H1 (cell line): ENCODE results near the gene ZNF699. TPM values are rescaled to one million over a fixed set of nuclear protein-coding genes. Genes with fewer than 3 reads are reported as not detected.

Experiments
- CTCF ChIA-PET: fragments of 300-600 bp; sonication (Branson Sonifier 250); formaldehyde crosslinking; loops from one replicate; lab custom pipeline; 2021; ENCODE audit not compliant: partially characterized antibody; lab: Charles Lee
- POLR2A ChIA-PET: fragments of 300-600 bp; sonication (Branson Sonifier 250); formaldehyde crosslinking; loops from one replicate; lab custom pipeline; 2021; ENCODE audit warnings: inconsistent platforms; ENCODE audit not compliant: partially characterized antibody; lab: Charles Lee
- DNase-seq, 2 experiments: peaks; one replicate each; pipeline versions ENCODE4 v3.0.0 to v3.0.0-alpha.2; 2010 to 2022; ENCODE audit warnings: low spot score in 2 of 2, low read depth in 1 of 2, mixed read lengths in 1 of 2
- FAIRE-seq: peaks from 2 replicates; lab custom pipeline; 2011; peaks lifted over from hg19 to GRCh38; lab: Jason Lieb, UNC
- H2AFZ ChIP-seq: 2 replicates; pipeline ENCODE4 v1.8.1; 2012; ENCODE audit warnings: low read length, inconsistent platforms
- H2AK5ac ChIP-seq: 2 replicates; pipeline ENCODE4 v1.6.1; 2013; ENCODE audit warnings: low read depth, low read length
- H2BK120ac ChIP-seq: replicated peaks from 2 replicates; pipeline ENCODE3; 2013; ENCODE audit warnings: low read depth, low read length, inconsistent platforms
- H2BK12ac ChIP-seq: 2 replicates; pipeline ENCODE4 v1.6.1; 2013; ENCODE audit warnings: low read depth, low read length
- H2BK15ac ChIP-seq: 2 replicates; pipeline ENCODE4 v1.6.1; 2013; ENCODE audit warnings: low read length
- H2BK20ac ChIP-seq: 2 replicates; pipeline ENCODE4 v1.6.1; 2013; ENCODE audit warnings: low read length
- H2BK5ac ChIP-seq: 2 replicates; pipeline ENCODE4 v1.6.1; 2013; ENCODE audit warnings: low read depth, low read length
- H3K14ac ChIP-seq: 2 replicates; pipeline ENCODE4 v1.6.1; 2013; ENCODE audit warnings: inconsistent platforms; ENCODE audit not compliant: insufficient read length
- H3K18ac ChIP-seq: 2 replicates; pipeline ENCODE4 v1.6.1; 2013; ENCODE audit warnings: low read length; ENCODE audit errors: extremely low read depth
- H3K23ac ChIP-seq: 2 replicates; pipeline ENCODE4 v1.6.1; 2013; ENCODE audit warnings: inconsistent platforms; ENCODE audit not compliant: insufficient read length
- H3K23me2 ChIP-seq: 2 replicates; pipeline ENCODE4 v1.6.1; 2013; ENCODE audit warnings: low read depth, low read length
- H3K27ac ChIP-seq: 2 replicates; pipeline ENCODE4 v1.6.1; 2011; ENCODE audit warnings: low read depth, low read length, inconsistent platforms
- H3K27me3 ChIP-seq, 4 experiments: replicated peaks in 1 of 4; 1 replicate in 1 of 4; 2 replicates in 3 of 4; pipeline versions ENCODE4 v1.6.1 to v1.8.1; 2011 to 2013; ENCODE audit warnings: low read length in 3 of 4, mild to moderate bottlenecking in 3 of 4, inconsistent platforms in 2 of 4, mixed read lengths in 2 of 4, moderate library complexity in 1 of 4; ENCODE audit not compliant: control insufficient read depth in 3 of 4, insufficient read depth in 3 of 4; ENCODE audit errors: extremely low read depth in 1 of 4
- H3K36me3 ChIP-seq, 4 experiments: 2 replicates each; pipeline versions ENCODE4 v1.6.1 to v1.8.1; 2011 to 2013; ENCODE audit warnings: mild to moderate bottlenecking in 4 of 4, low read length in 3 of 4, moderate library complexity in 2 of 4, control low read depth in 1 of 4, inconsistent platforms in 1 of 4; ENCODE audit not compliant: insufficient read depth in 4 of 4, control insufficient read depth in 2 of 4
- H3K4ac ChIP-seq: replicated peaks from 2 replicates; pipeline ENCODE3; 2013; ENCODE audit warnings: low read length, low read depth, mixed read lengths, inconsistent platforms; ENCODE audit not compliant: insufficient read length
- H3K4me1 ChIP-seq, 4 experiments: replicated peaks in 1 of 4; 1 replicate in 1 of 4; 2 replicates in 3 of 4; pipeline versions ENCODE4 v1.6.1 to v1.8.1; 2011 to 2013; ENCODE audit warnings: low read length in 3 of 4, inconsistent platforms in 2 of 4, mixed read lengths in 1 of 4; ENCODE audit not compliant: insufficient read depth in 4 of 4, control insufficient read depth in 3 of 4
- H3K4me2 ChIP-seq, 2 experiments: 2 replicates each; pipeline versions ENCODE4 v1.6.1 to v1.8.1; 2011 to 2013; ENCODE audit warnings: low read depth in 2 of 2, low read length in 2 of 2, control low read depth in 1 of 2, inconsistent platforms in 1 of 2, mild to moderate bottlenecking in 1 of 2; ENCODE audit not compliant: insufficient read depth in 1 of 2
- H3K4me3 ChIP-seq, 4 experiments: fragments of 200-600, 300-600 bp in 1 of 4; sonication (generic), shearing (Covaris generic), sonication (Bioruptor Twin) in 1 of 4; 2 replicates each; pipeline versions ENCODE4 v1.5.1 to v1.8.1; 2011 to 2016; ENCODE audit warnings: low read length in 4 of 4, low read depth in 3 of 4, control low read depth in 2 of 4, inconsistent platforms in 2 of 4, mild to moderate bottlenecking in 2 of 4, mixed read lengths in 1 of 4, moderate library complexity in 1 of 4; ENCODE audit not compliant: insufficient read depth in 2 of 4; ENCODE audit errors: extremely low read depth in 1 of 4
- H3K56ac ChIP-seq: replicated peaks from 2 replicates; pipeline ENCODE3; 2013; ENCODE audit warnings: low read depth, mild to moderate bottlenecking, mixed read lengths, low read length, inconsistent platforms; ENCODE audit not compliant: insufficient read length
- H3K79me1 ChIP-seq: 2 replicates; pipeline ENCODE4 v1.6.1; 2013; ENCODE audit warnings: low read depth, low read length, control low read depth
- H3K79me2 ChIP-seq, 2 experiments: 2 replicates each; pipeline versions ENCODE4 v1.6.1 to v1.8.1; 2012 to 2013; ENCODE audit warnings: low read length in 2 of 2, mild to moderate bottlenecking in 2 of 2, inconsistent platforms in 1 of 2; ENCODE audit not compliant: insufficient read depth in 2 of 2, control insufficient read depth in 1 of 2
- H3K9ac ChIP-seq, 4 experiments: replicated peaks in 1 of 4; 1 replicate in 1 of 4; 2 replicates in 3 of 4; pipeline versions ENCODE4 v1.6.1 to v1.8.1; 2011 to 2013; ENCODE audit warnings: low read depth in 3 of 4, low read length in 3 of 4, control low read depth in 2 of 4, mild to moderate bottlenecking in 2 of 4, moderate library complexity in 2 of 4, inconsistent platforms in 1 of 4; ENCODE audit errors: extremely low read depth in 1 of 4
- H3K9me3 ChIP-seq, 2 experiments: 2 replicates each; pipeline versions ENCODE4 v1.6.1 to v1.8.1; 2012 to 2013; ENCODE audit warnings: mild to moderate bottlenecking in 2 of 2, moderate library complexity in 2 of 2, control low read depth in 1 of 2, inconsistent platforms in 1 of 2, low read depth in 1 of 2, low read length in 1 of 2, mixed read lengths in 1 of 2; ENCODE audit not compliant: insufficient read depth in 2 of 2
- H4K20me1 ChIP-seq, 2 experiments: replicated peaks in 1 of 2; 2 replicates each; pipeline versions ENCODE3 to v1.8.1; 2011 to 2013; ENCODE audit warnings: inconsistent platforms in 2 of 2, low read length in 2 of 2, mild to moderate bottlenecking in 1 of 2; ENCODE audit not compliant: insufficient read depth in 2 of 2, control insufficient read depth in 1 of 2
- H4K5ac ChIP-seq: 2 replicates; pipeline ENCODE4 v1.6.1; 2013; ENCODE audit warnings: low read length, low read depth, mixed read lengths, inconsistent platforms; ENCODE audit not compliant: insufficient read length
- H4K8ac ChIP-seq: 2 replicates; pipeline ENCODE4 v1.8.0; 2013; ENCODE audit warnings: mild to moderate bottlenecking, moderate library complexity, low read length, inconsistent platforms; ENCODE audit not compliant: insufficient read depth; ENCODE audit errors: extremely low read depth
- H4K91ac ChIP-seq: replicated peaks from 2 replicates; pipeline ENCODE3; 2013; ENCODE audit warnings: low read length, mixed read lengths, inconsistent platforms; ENCODE audit not compliant: insufficient read length
- ASH2L ChIP-seq: fragments of 200-600, 300-600 bp; sonication (generic); IDR thresholded peaks from one replicate; pipeline ENCODE4 v1.7.1; 2017; ENCODE audit warnings: low read length
- CBX5 ChIP-seq: fragments of 300-800, 300-1000 bp; sonication (generic); IDR thresholded peaks from 2 replicates; pipeline ENCODE4 v1.7.1; 2016; ENCODE audit warnings: antibody characterized with exemption, low read length, low read depth
- GTF2F1 ChIP-seq: IDR thresholded peaks from 2 replicates; pipeline ENCODE4 v1.6.1; 2012; ENCODE audit warnings: low read depth, low read length, improper control_type of control experiment, borderline replicate concordance
- MAFK ChIP-seq: IDR thresholded peaks from 2 replicates; pipeline ENCODE4 v1.6.1; 2012; ENCODE audit warnings: low read depth, mild to moderate bottlenecking, improper control_type of control experiment, low read length
- RAD21 ChIP-seq, 2 experiments: IDR thresholded peaks in 1 of 2; conservative IDR thresholded peaks in 1 of 2; 2 replicates each; pipeline ENCODE4 v1.6.1; 2011; ENCODE audit warnings: low read depth in 2 of 2, low read length in 2 of 2, improper control_type of control experiment in 1 of 2, inconsistent platforms in 1 of 2, mild to moderate bottlenecking in 1 of 2, moderate library complexity in 1 of 2
- SIRT6 ChIP-seq: IDR thresholded peaks from one replicate; pipeline ENCODE4 v1.7.1; 2012; ENCODE audit warnings: low read length, inconsistent platforms
- SP4 ChIP-seq: IDR thresholded peaks from 2 replicates; pipeline ENCODE4 v1.6.1; 2012; ENCODE audit warnings: low read length, inconsistent platforms
- WGBS, 2 experiments: shearing (Covaris generic) in 1 of 2; methylation state at CpG; one replicate each; pipeline versions ENCODE4 v1.1.6 to v1.1.7; 2013 to 2015; ENCODE audit warnings: low lambda C conversion rate in 2 of 2, mixed read lengths in 2 of 2, inconsistent platforms in 1 of 2, low coverage in 1 of 2, missing lambda C conversion rate in 1 of 2; ENCODE audit not compliant: insufficient replicate concordance in 2 of 2, insufficient coverage in 1 of 2, insufficient read length in 1 of 2; ENCODE audit errors: extremely low coverage in 1 of 2, missing lambda C conversion rate in 1 of 2; 5-methylcytosine and 5-hydroxymethylcytosine counted together
- polyA plus RNA-seq, 7 experiments: library from polyadenylated mRNA; depleted of rRNA in 3 of 7; stranded (reverse) in 5 of 7; unstranded in 2 of 7; fragments of >200 nt in 5 of 7; fragments of 200-250 nt in 2 of 7; gene quantifications; 1 replicate in 5 of 7; 2 replicates in 1 of 7; 4 replicates in 1 of 7; pipeline versions ENCODE4 v1.2.1 to v1.2.3, GENCODE V29; 2011 to 2013; ENCODE audit warnings: missing spikeins in 2 of 7, mixed read lengths in 2 of 7
- total RNA-seq: library from RNA; stranded (reverse); fragmentation: NEBNext Ultra II Directional; extraction: Animal tissue kit (Norgen Biotek cat#: 25700); gene quantifications from 2 replicates; pipeline ENCODE4 v1.2.1, GENCODE V29; 2021
- TF ChIP-seq, protein P1 (sequence below): IDR thresholded peaks from 2 replicates; pipeline ENCODE4 v1.6.1; 2012; ENCODE audit warnings: inconsistent platforms

The ZNF699 gene
- total and polyA plus RNA-seq, 2 of the 8 experiments (the other 6 are each of a cell fraction or from before 2014, with no cell fraction given): 1.00 to 3.3 TPM

DNA sequence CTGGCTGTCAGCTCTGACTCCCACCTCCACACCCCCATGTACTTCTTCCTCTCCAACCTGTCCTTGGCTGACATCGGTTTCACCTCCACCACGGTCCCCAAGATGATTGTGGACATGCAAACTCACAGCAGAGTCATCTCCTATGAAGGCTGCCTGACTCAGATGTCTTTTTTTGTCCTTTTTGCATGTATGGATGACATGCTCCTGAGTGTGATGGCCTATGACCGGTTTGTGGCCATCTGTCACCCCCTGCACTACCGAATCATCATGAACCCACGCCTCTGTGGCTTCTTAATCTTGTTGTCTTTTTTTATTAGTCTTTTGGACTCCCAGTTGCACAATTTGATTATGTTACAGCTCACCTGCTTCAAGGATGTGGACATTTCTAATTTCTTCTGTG lies 58.4 kb downstream of the ZNF699 start:
- no peaks in the 10 kb centered on the region for H4K20me1 ChIP-seq
- POLR2A ChIA-PET: no interaction called here

More for the DNA sequence above, 58.4 kb downstream of the ZNF699 start:
- no peaks in the 10 kb centered on the region for H3K27me3 ChIP-seq
- H3K18ac ChIP-seq: no peak overlapping the region
- H2BK5ac ChIP-seq: no peak overlapping the region
- no peak overlapping the region for H2BK15ac ChIP-seq
- H3K23me2 ChIP-seq: no peaks in the 10 kb centered on the region
- H3K4me1 ChIP-seq: no peaks in the 10 kb centered on the region
- no peak overlapping the region for H3K9ac ChIP-seq
- H2BK20ac ChIP-seq: no peak overlapping the region
- H3K9me3 ChIP-seq: peaks cover 55 to 72% of the 10 kb centered on the region in 2 experiments
- H3K79me1 ChIP-seq: no peaks in the 10 kb centered on the region
- H4K5ac ChIP-seq: no peak overlapping the region
- FAIRE-seq (no peak), DNase-seq (no peak)
- no peaks in the 10 kb centered on the region for H3K36me3 ChIP-seq
- H2AK5ac ChIP-seq: no peak overlapping the region
- H3K4me2 ChIP-seq: no peak overlapping the region
- no peak overlapping the region for H3K27ac ChIP-seq
- H3K79me2 ChIP-seq: no peaks in the 10 kb centered on the region
- no peak overlapping the region for H3K4ac ChIP-seq
- H4K8ac ChIP-seq: no peak overlapping the region
- no peak overlapping the region for H2BK120ac ChIP-seq
- H3K4me3 ChIP-seq: no peak overlapping the region
- WGBS, 2 experiments: 86% methylated on average over 5 of the region's 5 CpGs; no CpG with 5 or more reads in 1 of the 2 experiments
- CTCF ChIA-PET: no interaction called here
- H4K91ac ChIP-seq: no peak overlapping the region
- H3K56ac ChIP-seq: no peak overlapping the region
- TF ChIP-seq MAFK: no peak
- TF ChIP-seq, protein P1, sequence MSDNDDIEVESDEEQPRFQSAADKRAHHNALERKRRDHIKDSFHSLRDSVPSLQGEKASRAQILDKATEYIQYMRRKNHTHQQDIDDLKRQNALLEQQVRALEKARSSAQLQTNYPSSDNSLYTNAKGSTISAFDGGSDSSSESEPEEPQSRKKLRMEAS: no peak
- TF ChIP-seq CBX5: no peak
- TF ChIP-seq SP4: no peak
- TF ChIP-seq RAD21 (IDR thresholded peaks at IDR 0.05 in 1 of 2, conservative IDR thresholded peaks at IDR 0.05 in 1 of 2; ENCODE audit: low read depth in 2 of 2, low read length in 2 of 2): no peak
- no peak for TF ChIP-seq ASH2L
- no peak for TF ChIP-seq SIRT6
- no peak for TF ChIP-seq GTF2F1
- H2BK12ac ChIP-seq: no peak overlapping the region
- no peak overlapping the region for H3K23ac ChIP-seq
- no peak overlapping the region for H3K14ac ChIP-seq
- H2AFZ ChIP-seq: no peak overlapping the region
